Gastrocnemius medialis (tissue), 4 donors: Measurements from ENCODE around the gene CENPT. TPM values are rescaled to one million over a fixed set of nuclear protein-coding genes. Genes with fewer than 3 reads are reported as not detected.

Source experiments
- ATAC-seq, 2 donors: fragments of 150-250 bp; one replicate each; pipeline ENCODE4 v1.9.1; 2016
- DNase-seq, 2 donors: peaks; one replicate each; pipeline ENCODE4 v3.0.0-alpha.2; 2019
- H3K27ac ChIP-seq, 4 donors: fragments of 200-600 bp; sonication (generic); 1 replicate in 1 of 4; 2 replicates in 3 of 4; pipeline ENCODE4 v1.5.1; 2016 to 2018; ENCODE audit warnings: mild to moderate bottlenecking in 2 of 4, moderate library complexity in 1 of 4
- H3K27me3 ChIP-seq, 3 donors: fragments of 200-600 bp; sonication (generic) in 2 of 3; 1 replicate in 1 of 3; 2 replicates in 2 of 3; pipeline versions ENCODE4 v1.5.1 to v1.6.0; 2016 to 2019; ENCODE audit warnings: mild to moderate bottlenecking in 1 of 3, moderate library complexity in 1 of 3
- H3K36me3 ChIP-seq, 2 donors: fragments of 200-600 bp; sonication (generic) in 1 of 2; one replicate each; pipeline ENCODE4 v1.5.1; 2017 to 2018
- H3K4me1 ChIP-seq, 2 donors: fragments of 200-600 bp; sonication (generic) in 1 of 2; one replicate each; pipeline ENCODE4 v1.5.1; 2016 to 2017; ENCODE audit warnings: mild to moderate bottlenecking in 2 of 2
- H3K4me3 ChIP-seq, 4 donors: fragments of 200-600 bp; sonication (generic) in 3 of 4; 1 replicate in 1 of 4; 2 replicates in 3 of 4; pipeline ENCODE4 v1.5.1; 2016 to 2019; ENCODE audit warnings: mild to moderate bottlenecking in 2 of 4
- H3K9me3 ChIP-seq, 3 donors: fragments of 200-600 bp; sonication (generic) in 2 of 3; 1 replicate in 1 of 3; 2 replicates in 2 of 3; pipeline ENCODE4 v1.5.1; 2016 to 2019
- CTCF ChIP-seq, 5 experiments: fragments of 450-650 bp in 3 of 5; fragments of 200-600 bp in 2 of 5; sonication (generic) in 2 of 5; IDR thresholded peaks in 4 of 5; conservative IDR thresholded peaks in 1 of 5; 1 replicate in 4 of 5; 2 replicates in 1 of 5; pipeline ENCODE4 v1.5.1; 2016 to 2019; ENCODE audit warnings: antibody characterized with exemption in 5 of 5, mild to moderate bottlenecking in 3 of 5, moderate library complexity in 3 of 5
- POLR2A ChIP-seq, 2 donors: fragments of 450-650 bp; IDR thresholded peaks; one replicate each; pipeline ENCODE4 v1.6.1; 2017; ENCODE audit warnings: antibody characterized with exemption in 2 of 2, mild to moderate bottlenecking in 2 of 2, moderate library complexity in 2 of 2
- in situ Hi-C, 4 donors: fragments of 200-750 bp; cut with MboI; loops; one replicate each; pipeline versions ENCODE4 v1.15.0 to v1.8.0; 2017; ENCODE audit warnings: low sequenced_read_pairs in 4 of 4
- intact Hi-C: fragments of 100-400 bp; cut with DNase I; formaldehyde crosslinking; loops from one replicate; pipeline ENCODE4 v1.15.1; 2023; ENCODE audit warnings: low total_unique reads
- total RNA-seq, 4 donors: library from RNA; depleted of rRNA; stranded (reverse); fragments of >200 nt; gene quantifications; one replicate each; pipeline versions ENCODE4 v1.1.0 to v1.2.3, GENCODE V29; 2016

CENPT gene
- total RNA-seq, 4 donors from 2014 or later, result 14.9 to 41.2 (median 20.0) TPM

DNA sequence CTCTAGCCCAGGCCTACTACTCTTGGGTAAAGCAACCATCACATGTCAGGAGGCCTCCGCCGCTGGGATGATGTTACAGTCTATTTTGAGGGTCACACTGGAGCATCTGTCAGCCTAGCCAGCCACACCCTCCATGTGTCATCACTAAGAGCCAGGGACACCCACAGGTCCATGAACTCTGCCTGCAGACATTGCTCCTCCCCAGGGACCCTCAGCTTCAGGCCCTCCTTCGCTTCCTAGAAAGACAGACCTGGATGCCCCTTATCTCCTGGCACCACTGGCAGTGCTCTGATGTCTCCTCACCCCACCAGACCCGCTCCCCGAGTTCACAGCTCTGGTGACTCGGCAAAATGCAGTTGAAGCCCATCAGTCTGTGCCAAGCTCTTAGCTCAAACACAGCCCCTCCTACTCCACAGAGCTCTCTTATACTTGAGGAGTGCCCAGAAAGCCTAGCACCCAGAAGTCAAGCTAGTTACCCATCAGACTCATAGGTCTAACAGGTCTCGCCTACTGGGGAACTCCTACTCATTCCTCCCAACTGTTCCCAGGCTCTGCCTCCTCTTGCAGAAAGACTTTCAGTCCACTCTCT is 47.1 kb downstream of the CENPT start:
- in situ Hi-C loops, result loop anchor here in 2 of 4 donors (25.0 kb wide), 2 partner anchors 237 to 437 kb away; partner anchors contain the start of genes ESRP2 (in 1 of the 2) and PLA2G15 (in 1 of the 2)
- Histone ChIP-seq H3K27me3 (no peaks in the 10 kb centered on the region), H3K4me3 (no peak overlapping the region), H3K9me3 (no peaks in the 10 kb centered on the region), H3K4me1 (peaks cover 70 to 74% of the 10 kb centered on the region in 2 donors), H3K27ac (peak overlapping the region; percentile 86 to 99 (median 92)), H3K36me3 (peaks cover 0 to 18% of the 10 kb centered on the region in 2 donors)
- intact Hi-C loops, result loop anchor here (10.0 kb wide), 1 partner anchor 276 kb away; the partner anchor contains the start of gene RIPOR1
- DNase-seq (peak; percentile 89 to 95), ATAC-seq (peak; percentile 92 to 98)
- TF ChIP-seq CTCF (IDR thresholded peaks at IDR 0.05 in 4 of 5, conservative IDR thresholded peaks at IDR 0.05 in 1 of 5) (no peak), POLR2A (IDR thresholded peaks at IDR 0.05) (peak; percentile 28 to 54)

GRCh38 chr16:67796099-67796718 is 51.3 kb downstream of the CENPT start:
- Histone ChIP-seq H3K4me1 (peaks cover 45 to 60% of the 10 kb centered on the region in 2 donors), H3K36me3 (no peaks in the 10 kb centered on the region), H3K4me3 (no peak overlapping the region), H3K27ac (peak overlapping the region in 3 of 4 donors; percentile 41 to 71 (median 59)), H3K27me3 (no peaks in the 10 kb centered on the region), H3K9me3 (no peaks in the 10 kb centered on the region)
- DNase-seq, result no peak
- intact Hi-C loops, result no loop called here
- no peak for TF ChIP-seq POLR2A (IDR thresholded peaks at IDR 0.05)
- no peak for TF ChIP-seq CTCF (IDR thresholded peaks at IDR 0.05 in 4 of 5, conservative IDR thresholded peaks at IDR 0.05 in 1 of 5)
- in situ Hi-C loops, result no loop called here
- no peak for ATAC-seq

DNA sequence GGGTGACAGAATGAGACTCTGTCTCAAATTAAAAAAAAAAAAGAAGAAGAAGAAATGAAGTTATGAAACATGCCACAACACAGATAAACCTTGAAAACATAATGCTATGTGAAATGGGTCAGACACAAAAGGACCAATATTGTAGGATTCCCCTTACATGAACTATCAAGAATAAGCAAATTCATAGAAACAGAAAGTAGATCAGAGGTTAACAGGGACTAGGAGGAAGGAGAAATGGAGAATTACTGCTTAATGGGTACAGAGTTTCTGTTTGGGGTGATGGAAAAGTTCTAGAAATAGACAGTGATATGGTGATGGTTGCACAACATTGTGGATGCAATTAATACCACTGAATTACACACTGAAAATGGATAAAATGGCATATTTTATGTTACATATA is 57.4 kb downstream of the CENPT start:
- Histone ChIP-seq H3K27me3 (no peaks in the 10 kb centered on the region), H3K4me1 (peaks cover 8 to 20% of the 10 kb centered on the region in 2 donors), H3K9me3 (no peaks in the 10 kb centered on the region), H3K36me3 (no peaks in the 10 kb centered on the region), H3K27ac (peak overlapping the region in 3 of 4 donors; percentile 29 to 66 (median 29)), H3K4me3 (no peak overlapping the region)
- DNase-seq (no peak), ATAC-seq (no peak)
- intact Hi-C loops, result no loop called here
- in situ Hi-C loops, result no loop called here
- TF ChIP-seq CTCF (IDR thresholded peaks at IDR 0.05 in 4 of 5, conservative IDR thresholded peaks at IDR 0.05 in 1 of 5) (no peak), POLR2A (IDR thresholded peaks at IDR 0.05) (no peak)

GRCh38 chr16:67786491-67786890 is 61.0 kb downstream of the CENPT start:
- Histone ChIP-seq H3K4me3 (no peak overlapping the region), H3K9me3 (no peaks in the 10 kb centered on the region), H3K27me3 (no peaks in the 10 kb centered on the region), H3K36me3 (no peaks in the 10 kb centered on the region), H3K4me1 (peaks cover 25 to 28% of the 10 kb centered on the region in 2 donors), H3K27ac (no peak overlapping the region)
- intact Hi-C loops, result no loop called here
- in situ Hi-C loops, result no loop called here
- DNase-seq (no peak), ATAC-seq (no peak)
- TF ChIP-seq CTCF (IDR thresholded peaks at IDR 0.05 in 4 of 5, conservative IDR thresholded peaks at IDR 0.05 in 1 of 5) (no peak), POLR2A (IDR thresholded peaks at IDR 0.05) (no peak)
